IPS-20b (cell line): ENCODE data around the gene DIAPH1.
"Not testable (repeated sequence)": the region's sequence is repeated elsewhere in the genome, so short reads cannot be mapped to it uniquely, and the experiment has no call there.

Experiments used
- H3K27ac ChIP-seq: one replicate; pipeline ENCODE4 v1.5.1; 2013; ENCODE audit warnings: low read length
- H3K27me3 ChIP-seq: 2 replicates; pipeline ENCODE4 v1.6.1; 2013; ENCODE audit warnings: mild to moderate bottlenecking, low read length, inconsistent platforms; ENCODE audit not compliant: insufficient read depth
- H3K36me3 ChIP-seq: 2 replicates; pipeline ENCODE4 v1.6.1; 2013; ENCODE audit warnings: low read depth, mild to moderate bottlenecking, inconsistent platforms, low read length, moderate library complexity; ENCODE audit not compliant: insufficient read depth
- H3K4me1 ChIP-seq: 2 replicates; pipeline ENCODE4 v1.6.1; 2013; ENCODE audit warnings: mild to moderate bottlenecking, control low read depth, inconsistent platforms, low read length, moderate library complexity; ENCODE audit not compliant: insufficient read depth
- H3K4me3 ChIP-seq: 2 replicates; pipeline ENCODE4 v1.5.1; 2013; ENCODE audit warnings: mild to moderate bottlenecking, low read length, inconsistent platforms
- H3K9ac ChIP-seq: 2 replicates; pipeline ENCODE4 v1.6.1; 2013; ENCODE audit warnings: low read depth, mild to moderate bottlenecking, inconsistent platforms, low read length, moderate library complexity
- H3K9me3 ChIP-seq: 2 replicates; pipeline ENCODE4 v1.6.1; 2013; ENCODE audit warnings: mild to moderate bottlenecking, low read depth, low read length, inconsistent platforms; ENCODE audit not compliant: insufficient read depth

DIAPH1 gene

DNA sequence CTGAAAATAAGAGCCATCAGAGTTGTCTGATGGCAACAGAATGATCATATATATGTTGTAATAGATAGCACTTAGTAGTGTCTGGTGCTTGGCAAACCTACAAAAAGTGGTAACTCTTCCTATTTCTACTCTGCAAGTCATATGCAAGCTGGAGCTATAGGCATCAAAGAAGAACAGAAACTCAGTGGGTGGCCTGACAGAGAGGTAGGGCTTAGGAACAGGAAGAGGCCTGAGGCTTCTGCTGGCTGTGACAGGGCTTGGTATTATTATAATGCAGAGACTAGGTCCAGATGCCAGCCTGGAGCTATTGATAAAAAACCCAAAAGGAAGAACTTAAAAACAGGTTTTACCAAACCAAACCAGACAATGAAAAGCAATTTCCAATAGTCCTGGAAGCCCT, 4.4 kb upstream of the DIAPH1 start:
- H3K27me3 ChIP-seq = no peaks in the 10 kb centered on the region
- no peak overlapping the region for H3K4me3 ChIP-seq
- H3K4me1 ChIP-seq = no peaks in the 10 kb centered on the region
- H3K9me3 ChIP-seq = no peaks in the 10 kb centered on the region
- no peak overlapping the region for H3K27ac ChIP-seq
- peaks cover 81% of the 10 kb centered on the region for H3K36me3 ChIP-seq
- no peak overlapping the region for H3K9ac ChIP-seq

DNA sequence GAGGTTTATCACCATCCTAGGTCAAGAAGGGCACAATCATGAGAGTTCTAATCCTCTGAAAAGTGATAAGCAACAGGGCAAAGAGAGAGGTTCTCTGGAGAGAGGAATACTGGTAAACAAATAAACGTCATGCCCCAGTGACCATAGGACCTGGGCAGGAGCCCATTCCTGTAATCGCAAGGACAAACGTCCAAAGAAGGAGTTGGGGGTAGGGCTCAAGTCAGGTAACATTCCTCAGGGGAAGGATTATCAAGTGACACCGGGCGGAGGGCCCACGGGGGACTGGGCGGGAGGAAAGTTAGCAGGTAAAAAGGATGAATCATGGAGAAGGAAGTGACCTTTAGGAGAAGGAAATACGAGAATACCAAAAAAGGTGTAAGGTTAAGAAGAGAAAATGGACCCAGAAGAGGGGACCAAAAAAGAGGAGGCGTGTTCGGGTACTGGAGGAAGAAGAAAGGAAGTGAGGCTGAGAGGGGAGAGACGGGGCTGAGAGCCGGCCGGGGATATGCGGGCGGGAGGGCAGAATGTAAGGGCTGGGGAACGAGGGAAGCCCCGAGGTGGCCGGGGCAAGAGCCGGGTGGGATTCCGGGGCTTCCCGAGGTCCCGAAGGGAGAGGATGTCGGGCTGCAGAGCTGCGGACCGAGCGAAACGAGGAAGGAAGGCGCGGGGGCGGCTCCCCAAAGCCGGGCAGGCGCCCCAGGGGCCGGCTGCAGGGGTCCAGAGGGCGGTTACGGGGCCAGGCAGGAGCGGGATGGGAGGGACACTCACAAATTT, 583 bp downstream of the DIAPH1 start:
- Histone ChIP-seq H3K9me3 (no peaks in the 10 kb centered on the region), H3K27me3 (no peaks in the 10 kb centered on the region), H3K36me3 (peaks cover 44% of the 10 kb centered on the region), H3K4me3 (peak overlapping the region; percentile 78), H3K9ac (peak overlapping the region; percentile 90), H3K27ac (peak overlapping the region; percentile 8), H3K4me1 (peaks cover 21% of the 10 kb centered on the region; the same call in 1 of the 2 replicates)

- Histone ChIP-seq H3K4me1 (peaks cover 21% of the 10 kb centered on the region; the same call in 1 of the 2 replicates), H3K9me3 (no peaks in the 10 kb centered on the region), H3K4me3 (peak overlapping the region; percentile 78), H3K27ac (no peak overlapping the region), H3K27me3 (no peaks in the 10 kb centered on the region), H3K36me3 (peaks cover 40% of the 10 kb centered on the region), H3K9ac (peak overlapping the region; percentile 90)
Measured at GRCh38 chr5:141617682-141618029, 1.1 kb downstream of the DIAPH1 start.

DNA sequence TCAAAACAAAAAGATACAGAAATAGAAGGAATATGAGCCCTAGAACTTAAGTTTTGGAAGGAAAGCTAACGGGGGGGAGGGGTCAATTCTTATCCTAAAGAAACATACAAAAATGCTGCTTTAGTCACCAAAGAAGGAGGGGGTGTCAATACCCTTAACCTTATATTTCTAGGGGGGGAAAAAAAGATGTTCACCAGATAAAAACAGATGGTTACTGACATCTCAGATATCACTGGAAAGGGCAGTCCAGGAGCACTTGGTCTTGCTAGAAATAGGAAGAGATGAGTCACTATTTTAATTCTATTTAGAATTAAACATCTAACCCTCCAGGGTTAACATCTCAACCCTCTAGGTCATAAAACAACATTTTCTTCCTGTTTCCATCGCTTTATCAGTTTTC, 1.7 kb downstream of the DIAPH1 start:
- H3K4me1 ChIP-seq = peaks cover 21% of the 10 kb centered on the region; the same call in 1 of the 2 replicates
- no peaks in the 10 kb centered on the region for H3K9me3 ChIP-seq
- H3K27me3 ChIP-seq = no peaks in the 10 kb centered on the region
- no peak overlapping the region for H3K27ac ChIP-seq
- H3K9ac ChIP-seq = peak overlapping the region; percentile 18; the same call in 1 of the 2 replicates
- peaks cover 37% of the 10 kb centered on the region for H3K36me3 ChIP-seq
- H3K4me3 ChIP-seq = peak overlapping the region; percentile 78

- Histone ChIP-seq H3K27ac (no peak overlapping the region), H3K9ac (0 out of 2 replicates have a peak overlapping the region, but pooled peaks have one; percentile 18), H3K36me3 (peaks cover 28% of the 10 kb centered on the region), H3K4me3 (peak overlapping the region; percentile 78), H3K9me3 (no peaks in the 10 kb centered on the region), H3K27me3 (no peaks in the 10 kb centered on the region), H3K4me1 (peaks cover 21% of the 10 kb centered on the region; the same call in 1 of the 2 replicates)
Measured at GRCh38 chr5:141615991-141616720, 2.6 kb downstream of the DIAPH1 start.

DNA sequence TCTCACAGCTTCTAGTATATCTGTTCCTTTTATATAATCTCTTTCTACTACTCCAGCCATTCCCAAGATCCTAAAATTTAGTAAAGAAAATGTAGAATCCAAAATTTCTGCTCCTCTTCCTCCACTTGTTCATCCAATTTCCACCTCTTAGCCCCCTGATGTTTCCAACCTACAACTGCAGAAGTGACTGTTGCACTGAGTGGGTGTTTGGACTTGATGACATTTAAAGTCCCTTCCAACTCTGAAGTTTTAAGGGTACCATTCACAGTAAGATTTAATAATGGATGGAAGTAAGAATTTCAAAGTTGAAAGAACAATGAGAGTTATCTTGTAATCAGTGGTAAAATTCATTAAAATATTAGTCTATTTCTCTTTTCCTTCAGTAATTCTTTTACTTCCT, 5.5 kb downstream of the DIAPH1 start:
- Histone ChIP-seq H3K9ac (no peak overlapping the region), H3K36me3 (peaks cover 11% of the 10 kb centered on the region; the same call in 1 of the 2 replicates), H3K4me3 (no peak overlapping the region), H3K27ac (no peak overlapping the region), H3K4me1 (peaks cover 21% of the 10 kb centered on the region; the same call in 1 of the 2 replicates), H3K27me3 (no peaks in the 10 kb centered on the region), H3K9me3 (no peaks in the 10 kb centered on the region)

DNA sequence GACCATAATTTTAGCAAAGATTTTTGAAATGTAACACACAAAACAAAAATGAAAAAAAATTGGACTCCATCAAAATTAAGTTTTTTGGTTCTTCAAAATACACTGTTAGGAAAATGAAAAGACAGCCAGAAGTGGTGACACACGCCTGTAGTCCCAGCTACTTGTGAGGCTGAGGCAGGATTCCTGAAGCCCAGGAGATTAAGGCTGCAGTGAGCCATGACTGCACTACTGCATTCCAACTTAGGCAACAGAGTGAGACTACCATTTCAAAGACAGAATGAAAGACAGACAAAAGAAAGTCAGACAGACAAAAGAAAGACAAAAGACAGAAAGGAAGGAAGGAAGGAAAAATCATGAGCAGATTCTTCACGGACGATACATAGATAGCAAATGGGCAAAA, 7.5 kb downstream of the DIAPH1 start:
- H3K4me1 ChIP-seq = peaks cover 10% of the 10 kb centered on the region; the same call in 1 of the 2 replicates

DNA sequence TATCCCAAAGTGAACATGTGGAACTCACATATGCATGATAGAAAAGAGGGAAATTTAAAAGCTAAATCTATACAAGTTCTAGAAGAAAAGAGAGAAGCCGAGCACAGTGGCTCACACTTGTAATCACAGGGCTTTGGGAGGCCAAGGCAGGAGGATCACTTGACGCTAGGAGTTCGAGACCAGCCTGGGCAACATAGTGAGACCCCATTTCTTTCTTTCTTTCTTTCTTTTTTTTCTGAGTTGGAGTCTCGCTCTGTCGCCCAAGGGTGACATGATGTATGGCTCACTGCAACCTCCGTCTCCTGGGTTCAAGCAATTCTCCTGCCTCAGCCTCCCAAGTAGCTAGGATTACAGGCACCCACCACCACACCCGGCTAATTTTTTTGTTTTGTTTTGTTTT, 8.9 kb downstream of the DIAPH1 start:
- not testable (repeated sequence) for H3K9ac ChIP-seq, H3K27ac ChIP-seq, H3K36me3 ChIP-seq, H3K4me1 ChIP-seq, H3K9me3 ChIP-seq, H3K4me3 ChIP-seq, H3K27me3 ChIP-seq

More for the DNA sequence above, 7.5 kb downstream of the DIAPH1 start:
- Histone ChIP-seq H3K36me3 (peaks cover 6% of the 10 kb centered on the region; the same call in 1 of the 2 replicates), H3K9ac (no peak overlapping the region), H3K9me3 (no peaks in the 10 kb centered on the region), H3K27me3 (no peaks in the 10 kb centered on the region), H3K27ac (no peak overlapping the region), H3K4me3 (no peak overlapping the region)

DNA sequence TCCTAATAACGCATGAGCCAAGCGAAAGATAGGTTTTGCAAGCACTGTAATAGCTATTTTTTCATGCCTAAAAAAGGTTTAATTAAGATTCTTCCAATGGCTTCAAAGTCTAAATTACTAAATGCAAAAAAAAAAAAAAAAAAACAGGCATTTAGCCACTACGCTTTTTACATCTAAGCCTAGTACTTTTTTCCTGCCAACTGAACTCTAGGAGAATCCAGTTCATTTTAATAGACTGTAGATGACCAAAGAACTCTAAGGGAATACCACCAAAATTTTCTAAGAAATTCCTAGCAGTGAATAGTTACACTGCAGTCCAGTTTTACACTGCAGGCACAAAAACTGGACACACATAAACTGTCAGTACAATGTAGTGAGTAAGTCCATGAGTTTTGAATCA, 9.8 kb downstream of the DIAPH1 start:
- Histone ChIP-seq H3K9me3 (no peaks in the 10 kb centered on the region), H3K4me1 (peaks cover 8% of the 10 kb centered on the region), H3K27me3 (no peaks in the 10 kb centered on the region), H3K27ac (no peak overlapping the region), H3K36me3 (no peaks in the 10 kb centered on the region), H3K4me3 (no peak overlapping the region), H3K9ac (no peak overlapping the region)

DNA sequence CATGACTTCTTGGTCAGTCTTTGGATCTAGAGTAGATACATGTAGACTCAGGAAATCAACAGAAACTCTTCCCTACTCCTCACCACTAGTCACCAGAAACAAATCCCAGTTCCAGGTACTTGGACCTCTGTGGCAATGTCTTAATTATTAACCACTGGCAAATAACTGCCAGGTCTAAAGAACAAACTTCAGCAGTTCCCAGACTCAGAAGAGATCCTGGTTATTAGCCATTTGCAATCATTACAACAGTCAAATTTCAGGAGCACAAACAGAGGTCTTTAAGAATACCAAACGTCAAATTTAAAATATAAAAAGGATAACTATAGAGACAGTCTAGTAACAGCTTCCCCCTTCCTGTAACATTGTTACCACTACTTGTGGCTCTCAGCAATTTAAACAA, 10.2 kb downstream of the DIAPH1 start:
- H3K27ac ChIP-seq = no peak overlapping the region
- no peaks in the 10 kb centered on the region for H3K9me3 ChIP-seq
- H3K4me1 ChIP-seq = peaks cover 6% of the 10 kb centered on the region
- no peaks in the 10 kb centered on the region for H3K36me3 ChIP-seq
- H3K27me3 ChIP-seq = no peaks in the 10 kb centered on the region
- no peak overlapping the region for H3K9ac ChIP-seq
- H3K4me3 ChIP-seq = no peak overlapping the region

DNA sequence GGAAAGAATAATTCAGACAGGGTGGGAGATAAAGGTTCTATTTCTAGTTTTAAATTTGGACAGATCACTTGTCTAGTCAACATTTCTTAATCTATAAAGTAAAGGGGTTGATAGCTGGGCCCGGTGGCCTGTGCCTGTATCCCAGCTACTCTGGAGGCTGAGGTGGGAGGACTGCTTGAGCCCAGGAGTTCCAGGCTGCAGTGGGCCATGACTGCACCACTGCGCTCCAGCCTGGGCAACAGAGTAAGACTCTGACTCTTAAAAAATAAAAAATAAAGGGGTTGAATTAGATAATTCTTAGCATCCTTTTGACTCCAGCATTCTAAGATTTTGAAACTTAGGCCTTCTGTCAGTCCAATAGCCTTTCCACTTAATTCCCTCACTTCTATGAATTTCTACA, 10.8 kb downstream of the DIAPH1 start:
- no peaks in the 10 kb centered on the region for H3K9me3 ChIP-seq
- H3K4me3 ChIP-seq = no peak overlapping the region
- no peak overlapping the region for H3K27ac ChIP-seq
- peaks cover 6% of the 10 kb centered on the region; the same call in 1 of the 2 replicates for H3K4me1 ChIP-seq
- H3K27me3 ChIP-seq = no peaks in the 10 kb centered on the region
- H3K36me3 ChIP-seq = no peaks in the 10 kb centered on the region
- no peak overlapping the region for H3K9ac ChIP-seq
